Measurements from ENCODE around the gene WDFY3.

DNA sequence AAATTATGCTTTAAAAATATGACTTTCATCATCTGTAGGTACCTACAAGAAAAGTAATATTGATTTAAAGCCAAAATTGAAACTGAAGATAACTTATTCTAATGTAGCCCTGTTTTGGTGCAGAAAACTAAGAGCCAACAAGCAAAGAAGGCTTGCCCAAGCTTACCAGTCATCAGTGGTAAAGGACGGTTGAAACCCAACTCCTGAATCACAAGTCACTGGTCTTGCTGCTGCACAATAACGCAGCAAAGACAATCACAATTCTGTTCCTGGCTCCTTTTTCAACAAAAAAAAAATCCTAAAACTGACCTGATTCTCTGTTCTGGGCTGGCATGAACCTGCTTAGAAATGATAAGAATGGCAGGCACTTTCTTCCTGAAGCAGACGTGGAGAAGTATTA lies 34.5 kb downstream of the WDFY3 start:
- TF ChIP-seq, protein P1, sequence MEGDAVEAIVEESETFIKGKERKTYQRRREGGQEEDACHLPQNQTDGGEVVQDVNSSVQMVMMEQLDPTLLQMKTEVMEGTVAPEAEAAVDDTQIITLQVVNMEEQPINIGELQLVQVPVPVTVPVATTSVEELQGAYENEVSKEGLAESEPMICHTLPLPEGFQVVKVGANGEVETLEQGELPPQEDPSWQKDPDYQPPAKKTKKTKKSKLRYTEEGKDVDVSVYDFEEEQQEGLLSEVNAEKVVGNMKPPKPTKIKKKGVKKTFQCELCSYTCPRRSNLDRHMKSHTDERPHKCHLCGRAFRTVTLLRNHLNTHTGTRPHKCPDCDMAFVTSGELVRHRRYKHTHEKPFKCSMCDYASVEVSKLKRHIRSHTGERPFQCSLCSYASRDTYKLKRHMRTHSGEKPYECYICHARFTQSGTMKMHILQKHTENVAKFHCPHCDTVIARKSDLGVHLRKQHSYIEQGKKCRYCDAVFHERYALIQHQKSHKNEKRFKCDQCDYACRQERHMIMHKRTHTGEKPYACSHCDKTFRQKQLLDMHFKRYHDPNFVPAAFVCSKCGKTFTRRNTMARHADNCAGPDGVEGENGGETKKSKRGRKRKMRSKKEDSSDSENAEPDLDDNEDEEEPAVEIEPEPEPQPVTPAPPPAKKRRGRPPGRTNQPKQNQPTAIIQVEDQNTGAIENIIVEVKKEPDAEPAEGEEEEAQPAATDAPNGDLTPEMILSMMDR (conservative IDR thresholded peaks at IDR 0.05; ENCODE audit: low read depth, low read length): no peak
- no peak for TF ChIP-seq CEBPB (IDR thresholded peaks at IDR 0.05; ENCODE audit: low read depth, low read length)
- no peak for TF ChIP-seq BHLHE40 (IDR thresholded peaks at IDR 0.05; ENCODE audit: low read depth, low read length)
- no peak for TF ChIP-seq RFX5 (IDR thresholded peaks at IDR 0.05; ENCODE audit: low read depth, low read length)
- TF ChIP-seq, protein P2, sequence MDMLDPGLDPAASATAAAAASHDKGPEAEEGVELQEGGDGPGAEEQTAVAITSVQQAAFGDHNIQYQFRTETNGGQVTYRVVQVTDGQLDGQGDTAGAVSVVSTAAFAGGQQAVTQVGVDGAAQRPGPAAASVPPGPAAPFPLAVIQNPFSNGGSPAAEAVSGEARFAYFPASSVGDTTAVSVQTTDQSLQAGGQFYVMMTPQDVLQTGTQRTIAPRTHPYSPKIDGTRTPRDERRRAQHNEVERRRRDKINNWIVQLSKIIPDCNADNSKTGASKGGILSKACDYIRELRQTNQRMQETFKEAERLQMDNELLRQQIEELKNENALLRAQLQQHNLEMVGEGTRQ (IDR thresholded peaks at IDR 0.05; ENCODE audit: low read depth, low read length): no peak
- TF ChIP-seq MXI1 (IDR thresholded peaks at IDR 0.05; ENCODE audit: borderline replicate concordance, low read depth, low read length): no peak
